Measurements from ENCODE around the gene ADGRD2. TPM values are rescaled to one million over a fixed set of nuclear protein-coding genes. Genes with fewer than 3 reads are reported as not detected.

The ADGRD2 gene
- total RNA-seq, 1 experiment from 2014 or later = not detected

DNA sequence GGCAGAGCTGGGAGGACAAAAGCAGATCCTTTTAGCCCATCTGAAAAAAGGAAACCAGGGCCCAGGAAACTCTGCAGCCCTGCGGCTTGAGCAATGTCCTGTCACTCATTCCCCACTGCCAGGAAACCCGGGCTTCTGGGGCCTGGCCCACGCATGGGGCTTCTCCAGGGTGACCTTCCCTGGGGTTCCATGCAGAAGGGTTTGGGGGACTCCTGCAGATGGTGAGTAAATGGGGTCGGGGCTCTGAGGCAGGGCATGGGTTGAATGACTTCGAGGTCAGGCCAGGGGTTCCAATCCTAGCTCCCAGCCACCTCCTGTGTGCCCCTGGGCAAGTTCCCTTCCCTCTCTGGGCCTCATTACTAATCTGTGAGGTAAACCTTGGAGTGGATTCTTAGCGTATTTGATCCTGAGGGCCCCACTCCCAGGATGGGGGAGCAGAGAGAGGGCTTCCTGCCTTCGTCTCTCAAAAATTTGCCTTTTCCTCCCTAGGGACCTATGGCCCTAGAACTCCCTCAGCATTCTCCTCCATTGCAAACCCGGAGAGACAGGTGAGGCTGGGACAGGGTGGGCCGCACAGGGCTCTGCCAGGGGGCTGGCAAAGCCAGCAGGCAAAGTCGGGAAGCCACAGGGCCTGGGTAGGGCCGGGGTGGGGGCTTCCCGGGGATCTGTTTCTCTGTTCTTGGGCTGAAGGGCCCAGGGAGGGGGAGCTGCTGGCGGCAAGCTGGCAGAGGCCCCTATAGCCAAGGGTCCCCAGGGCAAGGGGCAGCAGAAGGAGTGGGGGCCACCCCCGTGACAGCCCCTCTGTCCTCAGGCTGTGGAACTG lies 25.8 kb downstream of the ADGRD2 start:
- ATAC-seq (no peak), DNase-seq (ENCODE audit: low read depth, low spot score) (no peak)
- H2AFZ ChIP-seq (ENCODE audit: low read depth, low read length, poor library complexity, severe bottlenecking) = no peak overlapping the region
- no peak overlapping the region for H3K27ac ChIP-seq (ENCODE audit: low read depth, low read length)
- H3K79me2 ChIP-seq (ENCODE audit: insufficient read depth, low read length) = no peaks in the 10 kb centered on the region
- ChIA-PET CTCF (no interaction called here), RAD21 (ENCODE audit: low non-redundant PET in 1 of 2, low total read pairs in 2 of 2, uncharacterized antibody in 2 of 2, unreplicated experiment in 2 of 2) (no interaction called here), POLR2A (no interaction called here)
- no peak overlapping the region for H3K9ac ChIP-seq (ENCODE audit: low read length)
- peaks cover 5 to 18% of the 10 kb centered on the region in 2 experiments for H3K4me1 ChIP-seq (ENCODE audit: control insufficient read depth in 1 of 2, insufficient read depth in 2 of 2, low read length in 2 of 2)
- no peaks in the 10 kb centered on the region for H3K27me3 ChIP-seq (ENCODE audit: insufficient read depth, low read length)
- no TSS peak for BruUV-seq (replicated peaks)
- no peaks in the 10 kb centered on the region for H3K9me3 ChIP-seq (ENCODE audit: control insufficient read depth in 1 of 2, insufficient read depth in 1 of 2, low read depth in 1 of 2, low read length in 2 of 2)
- H3K36me3 ChIP-seq (ENCODE audit: control insufficient read depth in 1 of 2, insufficient read depth in 2 of 2, low read length in 2 of 2) = no peaks in the 10 kb centered on the region
- intact Hi-C loops (cut with micrococcal nuclease) = no loop called here
- H3K4me3 ChIP-seq (replicated peaks in 1 of 2; ENCODE audit: low read depth in 1 of 2, low read length in 2 of 2) = no peak overlapping the region
- no peak overlapping the region for H3K4me2 ChIP-seq (ENCODE audit: low read length)
- no peaks in the 10 kb centered on the region for H3K9me2 ChIP-seq (ENCODE audit: insufficient read depth)
- H4K20me1 ChIP-seq (ENCODE audit: insufficient read depth) = no peaks in the 10 kb centered on the region
- TF ChIP-seq CEBPB (IDR thresholded peaks at IDR 0.05; ENCODE audit: low read depth) = no peak
- TF ChIP-seq EZH2 (IDR thresholded peaks at IDR 0.05) = no peak
- TF ChIP-seq POLR2A (IDR thresholded peaks at IDR 0.05; ENCODE audit: borderline replicate concordance, extremely low read depth, insufficient read depth, insufficient read length) = no peak
- TF ChIP-seq SP1 (IDR thresholded peaks at IDR 0.05; ENCODE audit: low read depth) = no peak
- TF ChIP-seq ELF1 (IDR thresholded peaks at IDR 0.05; ENCODE audit: borderline replicate concordance, low read depth) = no peak
- no peak for TF ChIP-seq ZNF274 (IDR thresholded peaks at IDR 0.05; ENCODE audit: low read depth, low read length)
- TF ChIP-seq SIN3A (IDR thresholded peaks at IDR 0.05; ENCODE audit: low read depth) = no peak
- TF ChIP-seq FOSL1 (IDR thresholded peaks at IDR 0.05; ENCODE audit: low read depth) = no peak
- TF ChIP-seq YY1 (IDR thresholded peaks at IDR 0.05; ENCODE audit: extremely low read depth, insufficient replicate concordance, low read depth, low read length) = no peak
- no peak for TF ChIP-seq JUND (IDR thresholded peaks at IDR 0.05)
- TF ChIP-seq MAX (IDR thresholded peaks at IDR 0.05) = no peak

DNA sequence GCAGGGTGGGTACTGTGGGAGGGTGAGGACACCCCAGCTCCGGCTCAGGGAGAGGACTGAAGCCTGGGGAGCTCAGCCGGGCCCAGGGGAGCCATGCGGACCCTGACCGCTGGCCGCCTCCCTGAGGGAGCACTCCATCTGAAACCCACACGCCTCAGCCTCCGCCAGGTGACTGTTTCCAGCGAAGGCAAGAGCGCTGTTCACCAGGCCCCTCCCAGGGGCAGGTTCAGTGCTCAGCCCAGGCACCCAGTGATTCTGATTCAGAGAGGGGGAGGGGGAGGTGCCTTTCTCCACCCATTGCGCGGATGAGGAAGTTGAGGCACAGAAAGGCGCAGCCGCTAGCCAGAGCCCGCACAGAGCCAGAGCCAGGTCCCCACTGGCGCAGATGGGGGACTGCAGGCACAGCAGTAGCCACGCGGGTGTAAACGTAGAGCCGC lies 27.0 kb downstream of the ADGRD2 start:
- peaks cover 8 to 24% of the 10 kb centered on the region in 2 experiments for H3K4me1 ChIP-seq (ENCODE audit: control insufficient read depth in 1 of 2, insufficient read depth in 2 of 2, low read length in 2 of 2)
- intact Hi-C loops (cut with micrococcal nuclease) = no loop called here
- H3K79me2 ChIP-seq (ENCODE audit: insufficient read depth, low read length) = no peaks in the 10 kb centered on the region
- peak overlapping the region; percentile 71 for H3K4me2 ChIP-seq (ENCODE audit: low read length)
- DNase-seq (ENCODE audit: low read depth, low spot score) (no peak), ATAC-seq (peak; percentile 28)
- TF ChIP-seq EZH2 (IDR thresholded peaks at IDR 0.05) = no peak
- TF ChIP-seq CBX3 (IDR thresholded peaks at IDR 0.05; ENCODE audit: low read depth) = no peak
- TF ChIP-seq SP1 (IDR thresholded peaks at IDR 0.05; ENCODE audit: low read depth) = no peak
- no peak for TF ChIP-seq SIN3A (IDR thresholded peaks at IDR 0.05; ENCODE audit: low read depth)
- no peak for TF ChIP-seq ZNF274 (IDR thresholded peaks at IDR 0.05; ENCODE audit: low read depth, low read length)
- no peak for TF ChIP-seq JUND (IDR thresholded peaks at IDR 0.05)
- no peak overlapping the region for H2AFZ ChIP-seq (ENCODE audit: low read depth, low read length, poor library complexity, severe bottlenecking)
- H4K20me1 ChIP-seq (ENCODE audit: insufficient read depth) = no peaks in the 10 kb centered on the region
- H3K9ac ChIP-seq (ENCODE audit: low read length) = peak overlapping the region; percentile 27; the same call in 1 of the 2 replicates
- no peaks in the 10 kb centered on the region for H3K36me3 ChIP-seq (ENCODE audit: control insufficient read depth in 1 of 2, insufficient read depth in 2 of 2, low read length in 2 of 2)
- POLR2A ChIA-PET = no interaction called here
- H3K27me3 ChIP-seq (ENCODE audit: insufficient read depth, low read length) = no peaks in the 10 kb centered on the region
- RAD21 ChIA-PET (ENCODE audit: low non-redundant PET in 1 of 2, low total read pairs in 2 of 2, uncharacterized antibody in 2 of 2, unreplicated experiment in 2 of 2) = no interaction called here
- H3K4me3 ChIP-seq (replicated peaks in 1 of 2; ENCODE audit: low read depth in 1 of 2, low read length in 2 of 2) = peak overlapping the region; percentile 31 to 32
- BruUV-seq (replicated peaks) = no TSS peak
- H3K27ac ChIP-seq (ENCODE audit: low read depth, low read length) = no peak overlapping the region
- CTCF ChIA-PET = no interaction called here
- H3K9me3 ChIP-seq (ENCODE audit: control insufficient read depth in 1 of 2, insufficient read depth in 1 of 2, low read depth in 1 of 2, low read length in 2 of 2) = no peaks in the 10 kb centered on the region
- no peaks in the 10 kb centered on the region for H3K9me2 ChIP-seq (ENCODE audit: insufficient read depth)

All from HCT116 (cell line).